ENCODE measurements around the gene UBQLN3. TPM values are rescaled to one million over a fixed set of nuclear protein-coding genes. Genes with fewer than 3 reads are reported as not detected.

Gene UBQLN3
- polyA plus RNA-seq, 1 donor from 2014 or later, result not detected

- TF ChIP-seq EP300 (conservative IDR thresholded peaks at IDR 0.05; ENCODE audit: poor library complexity, severe bottlenecking), result no peak
- no peak for TF ChIP-seq SMC3 (conservative IDR thresholded peaks at IDR 0.05; ENCODE audit: poor library complexity)
- TF ChIP-seq EZH2 (IDR thresholded peaks at IDR 0.05; ENCODE audit: borderline replicate concordance, insufficient read depth, low read length, poor library complexity, severe bottlenecking), result no peak
- TF ChIP-seq REST (IDR thresholded peaks at IDR 0.05; ENCODE audit: borderline replicate concordance), result no peak
- TF ChIP-seq CTCF (IDR thresholded peaks at IDR 0.05; ENCODE audit: poor library complexity, severe bottlenecking), result no peak
- TF ChIP-seq RAD21 (conservative IDR thresholded peaks at IDR 0.05), result no peak
- no peak for TF ChIP-seq POLR2AphosphoS5 (IDR thresholded peaks at IDR 0.05)
- TF ChIP-seq MXI1 (conservative IDR thresholded peaks at IDR 0.05; ENCODE audit: poor library complexity, severe bottlenecking), result no peak
- TF ChIP-seq TAF1 (IDR thresholded peaks at IDR 0.05; ENCODE audit: low read depth), result no peak
- H3K27me3 ChIP-seq (ENCODE audit: insufficient read depth, low read depth, low read length), result no peaks in the 10 kb centered on the region
- H3K27ac ChIP-seq (ENCODE audit: low read length), result no peak overlapping the region
- no peak overlapping the region for H3K4me2 ChIP-seq (ENCODE audit: low read length)
- H3K9me3 ChIP-seq (ENCODE audit: low read length), result no peaks in the 10 kb centered on the region
- H3K9me2 ChIP-seq (ENCODE audit: insufficient read depth, low read length), result no peaks in the 10 kb centered on the region
- H3K9ac ChIP-seq (ENCODE audit: low read length), result no peak overlapping the region
- no peak overlapping the region for H2AFZ ChIP-seq (ENCODE audit: low read depth, low read length)
- no peaks in the 10 kb centered on the region for H3K36me3 ChIP-seq (ENCODE audit: insufficient read depth, low read length)
- H3K79me2 ChIP-seq (replicated peaks; ENCODE audit: insufficient read depth, low read length), result no peaks in the 10 kb centered on the region
- no peaks in the 10 kb centered on the region for H3F3A ChIP-seq (ENCODE audit: insufficient read depth, low read length, poor library complexity, severe bottlenecking)
- H4K20me1 ChIP-seq (ENCODE audit: insufficient read depth), result no peaks in the 10 kb centered on the region
- H3K4me3 ChIP-seq (ENCODE audit: low read length), result no peak overlapping the region
Observed at GRCh38 chr11:5507177-5507932, 2.4 kb downstream of the UBQLN3 start.

- no peak overlapping the region for H3K4me3 ChIP-seq (ENCODE audit: low read length)
- no peaks in the 10 kb centered on the region for H3K27me3 ChIP-seq (ENCODE audit: insufficient read depth, low read depth, low read length)
- no peak overlapping the region for H3K4me2 ChIP-seq (ENCODE audit: low read length)
Observed at GRCh38 chr11:5505363-5506048, 4.3 kb downstream of the UBQLN3 start.

More at GRCh38 chr11:5505363-5506048, 4.3 kb downstream of the UBQLN3 start:
- Histone ChIP-seq H2AFZ (ENCODE audit: low read depth, low read length) (no peak overlapping the region), H3K27ac (ENCODE audit: low read length) (no peak overlapping the region), H3F3A (ENCODE audit: insufficient read depth, low read length, poor library complexity, severe bottlenecking) (no peaks in the 10 kb centered on the region), H3K9me3 (ENCODE audit: low read length) (no peaks in the 10 kb centered on the region), H3K36me3 (ENCODE audit: insufficient read depth, low read length) (no peaks in the 10 kb centered on the region), H3K9me2 (ENCODE audit: insufficient read depth, low read length) (no peaks in the 10 kb centered on the region), H3K9ac (ENCODE audit: low read length) (no peak overlapping the region), H3K79me2 (replicated peaks; ENCODE audit: insufficient read depth, low read length) (no peaks in the 10 kb centered on the region), H4K20me1 (ENCODE audit: insufficient read depth) (no peaks in the 10 kb centered on the region)
- TF ChIP-seq POLR2AphosphoS5 (IDR thresholded peaks at IDR 0.05) (no peak), CTCF (IDR thresholded peaks at IDR 0.05; ENCODE audit: poor library complexity, severe bottlenecking) (no peak), MXI1 (conservative IDR thresholded peaks at IDR 0.05; ENCODE audit: poor library complexity, severe bottlenecking) (no peak)
